Lung (tissue), 16 donors: Measurements from ENCODE around the gene ESPNL. TPM values are rescaled to one million over a fixed set of nuclear protein-coding genes. Genes with fewer than 3 reads are reported as not detected.
"Not testable (repeated sequence)": the region's sequence is repeated elsewhere in the genome, so short reads cannot be mapped to it uniquely, and the experiment has no call there.

Experiments used
- ATAC-seq: fragments of 200-7000 bp; cut with Tn5 transposase; one replicate; pipeline ENCODE4 v1.9.1; 2020; ENCODE audit warnings: moderate number of reproducible peaks; ENCODE audit not compliant: insufficient read depth, low FRiP score
- DNase-seq, 3 donors: peaks; one replicate each; pipeline ENCODE4 v3.0.0-alpha.2; 2013 to 2017
- H3K27ac ChIP-seq, 2 donors: one replicate each; pipeline ENCODE4 v1.5.1; 2013; ENCODE audit warnings: mild to moderate bottlenecking in 2 of 2, moderate library complexity in 2 of 2, control low read depth in 1 of 2, inconsistent platforms in 1 of 2, low read depth in 1 of 2, low read length in 1 of 2
- H3K27me3 ChIP-seq, 3 donors: one replicate each; pipeline ENCODE4 v1.5.1; 2013; ENCODE audit warnings: low read length in 2 of 3; ENCODE audit not compliant: control insufficient read depth in 3 of 3, insufficient read depth in 3 of 3
- H3K36me3 ChIP-seq, 4 donors: one replicate each; pipeline ENCODE4 v1.5.1; 2013; ENCODE audit warnings: low read length in 4 of 4, mild to moderate bottlenecking in 1 of 4, moderate library complexity in 1 of 4; ENCODE audit not compliant: control insufficient read depth in 4 of 4, insufficient read depth in 4 of 4
- H3K4me1 ChIP-seq, 5 donors: one replicate each; pipeline ENCODE4 v1.5.1; 2013; ENCODE audit warnings: low read length in 5 of 5, mild to moderate bottlenecking in 2 of 5, moderate library complexity in 1 of 5; ENCODE audit not compliant: control insufficient read depth in 5 of 5, insufficient read depth in 5 of 5
- H3K4me3 ChIP-seq: one replicate; pipeline ENCODE4 v1.5.1; 2013; ENCODE audit warnings: mild to moderate bottlenecking, control low read depth, moderate library complexity
- H3K9ac ChIP-seq, 2 donors: one replicate each; pipeline ENCODE4 v1.5.1; 2013; ENCODE audit warnings: low read length in 2 of 2, control low read depth in 1 of 2; ENCODE audit not compliant: insufficient read depth in 1 of 2
- H3K9me3 ChIP-seq, 4 donors: one replicate each; pipeline ENCODE4 v1.5.1; 2013; ENCODE audit warnings: low read length in 3 of 4, mild to moderate bottlenecking in 1 of 4, moderate library complexity in 1 of 4; ENCODE audit not compliant: control insufficient read depth in 4 of 4, insufficient read depth in 3 of 4
- WGBS, 2 donors: extraction: QIAGEN DNeasy Blood & Tissue Kit; methylation state at CpG; one replicate each; pipeline ENCODE4 v1.1.7; 2013; 5-methylcytosine and 5-hydroxymethylcytosine counted together
- long read RNA-seq, 5 donors: transcript quantifications; one replicate each; lab custom pipeline, GENCODE V29; 2026
- polyA plus RNA-seq, 2 donors: library from polyadenylated mRNA; stranded (reverse); fragments of 200-250 nt; gene quantifications; one replicate each; pipeline ENCODE4 v1.2.1, GENCODE V29; 2013
- total RNA-seq, 2 donors: library from RNA; depleted of rRNA in 1 of 2; stranded (reverse); fragments of >200 nt in 1 of 2; gene quantifications; one replicate each; pipeline ENCODE4 v1.2.1, GENCODE V29; 2014 to 2021
- TF ChIP-seq, protein P1 (sequence below): IDR thresholded peaks from 2 replicates; pipeline ENCODE4 v1.5.1; 2012; ENCODE audit warnings: mild to moderate bottlenecking; ENCODE audit errors: control extremely low read depth, extremely low read depth
- donor health status: control.
- donor health status: control.
- donor health status: Bipolar disorder and iron deficiency.
- donor health status: healthy.
- donor health status: DM: yes; HTN: yes; CAD: no.

The ESPNL gene, protein sequence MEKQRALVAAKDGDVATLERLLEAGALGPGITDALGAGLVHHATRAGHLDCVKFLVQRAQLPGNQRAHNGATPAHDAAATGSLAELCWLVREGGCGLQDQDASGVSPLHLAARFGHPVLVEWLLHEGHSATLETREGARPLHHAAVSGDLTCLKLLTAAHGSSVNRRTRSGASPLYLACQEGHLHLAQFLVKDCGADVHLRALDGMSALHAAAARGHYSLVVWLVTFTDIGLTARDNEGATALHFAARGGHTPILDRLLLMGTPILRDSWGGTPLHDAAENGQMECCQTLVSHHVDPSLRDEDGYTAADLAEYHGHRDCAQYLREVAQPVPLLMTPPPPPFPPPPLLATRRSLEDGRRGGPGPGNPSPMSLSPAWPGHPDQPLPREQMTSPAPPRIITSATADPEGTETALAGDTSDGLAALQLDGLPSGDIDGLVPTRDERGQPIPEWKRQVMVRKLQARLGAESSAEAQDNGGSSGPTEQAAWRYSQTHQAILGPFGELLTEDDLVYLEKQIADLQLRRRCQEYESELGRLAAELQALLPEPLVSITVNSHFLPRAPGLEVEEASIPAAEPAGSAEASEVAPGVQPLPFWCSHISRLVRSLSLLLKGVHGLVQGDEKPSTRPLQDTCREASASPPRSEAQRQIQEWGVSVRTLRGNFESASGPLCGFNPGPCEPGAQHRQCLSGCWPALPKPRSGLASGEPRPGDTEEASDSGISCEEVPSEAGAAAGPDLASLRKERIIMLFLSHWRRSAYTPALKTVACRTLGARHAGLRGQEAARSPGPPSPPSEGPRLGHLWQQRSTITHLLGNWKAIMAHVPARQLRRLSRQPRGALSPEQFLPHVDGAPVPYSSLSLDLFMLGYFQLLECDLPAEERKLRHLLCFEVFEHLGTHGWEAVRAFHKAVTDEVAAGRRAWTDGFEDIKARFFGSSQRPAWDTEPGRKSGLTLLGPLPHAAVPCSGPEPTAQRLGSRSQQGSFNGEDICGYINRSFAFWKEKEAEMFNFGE
- total RNA-seq, result 1 to 10 TPM; 2.1 to 3.0 TPM
- under 1 TPM; 0.07 to 0.20 TPM for polyA plus RNA-seq
- long read RNA-seq, donor 1, partial matches to known transcripts, result 0 of 1 reads
- long read RNA-seq, donor 1, other reads (novel, unspliced or antisense), result 0 of 1 reads
- long read RNA-seq, donor 2, result 0 reads
- long read RNA-seq, donor 3, result 0 reads
- long read RNA-seq, donor 4, result 0 reads
- long read RNA-seq, donor 5, result 0 reads

DNA sequence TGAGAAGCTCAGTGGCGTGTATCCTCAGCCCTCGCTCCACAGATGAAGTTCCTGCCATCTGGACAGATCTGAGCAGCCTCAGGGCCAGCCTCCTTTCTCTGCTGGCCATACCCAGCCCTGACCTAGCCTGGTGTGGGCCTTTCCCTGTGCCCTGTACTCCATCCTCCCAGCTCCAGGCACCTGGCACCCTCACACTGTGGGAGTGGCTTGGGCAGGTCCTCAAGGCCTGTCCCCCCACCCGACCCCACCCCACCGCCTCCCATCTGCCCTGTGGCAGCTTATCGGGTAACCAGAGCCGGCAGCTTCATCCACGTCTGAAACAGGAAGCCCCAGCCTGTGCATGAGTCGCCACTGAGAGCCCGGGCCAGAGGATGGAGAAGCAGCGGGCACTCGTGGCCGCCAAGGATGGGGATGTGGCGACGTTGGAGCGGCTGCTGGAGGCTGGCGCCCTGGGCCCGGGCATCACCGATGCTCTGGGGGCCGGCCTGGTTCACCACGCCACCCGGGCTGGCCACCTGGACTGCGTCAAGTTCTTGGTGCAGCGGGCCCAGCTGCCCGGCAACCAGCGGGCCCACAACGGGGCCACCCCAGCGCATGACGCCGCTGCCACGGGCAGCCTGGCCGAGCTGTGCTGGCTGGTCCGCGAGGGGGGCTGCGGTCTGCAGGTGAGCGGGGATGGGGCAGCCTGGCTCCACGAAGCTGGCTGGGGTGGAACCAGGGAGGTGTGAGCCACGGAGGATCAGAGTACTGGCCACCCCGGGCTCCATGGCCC is at the start of gene ESPNL:
Gene ESPNL, plus strand, starts transcription at position 292 of the 772 bp plus-strand sequence. Its CDS starts 80 bp downstream, at position 372.
- peaks cover 0 to 3% (median 0%) of the 10 kb centered on the region in 5 donors for H3K4me1 ChIP-seq
- H3K36me3 ChIP-seq, result no peaks in the 10 kb centered on the region
- H3K27me3 ChIP-seq, result no peaks in the 10 kb centered on the region
- ATAC-seq (no peak), DNase-seq (no peak)
- H3K9ac ChIP-seq, result no peak within 1 kb of the TSS
- TF ChIP-seq, protein P1, sequence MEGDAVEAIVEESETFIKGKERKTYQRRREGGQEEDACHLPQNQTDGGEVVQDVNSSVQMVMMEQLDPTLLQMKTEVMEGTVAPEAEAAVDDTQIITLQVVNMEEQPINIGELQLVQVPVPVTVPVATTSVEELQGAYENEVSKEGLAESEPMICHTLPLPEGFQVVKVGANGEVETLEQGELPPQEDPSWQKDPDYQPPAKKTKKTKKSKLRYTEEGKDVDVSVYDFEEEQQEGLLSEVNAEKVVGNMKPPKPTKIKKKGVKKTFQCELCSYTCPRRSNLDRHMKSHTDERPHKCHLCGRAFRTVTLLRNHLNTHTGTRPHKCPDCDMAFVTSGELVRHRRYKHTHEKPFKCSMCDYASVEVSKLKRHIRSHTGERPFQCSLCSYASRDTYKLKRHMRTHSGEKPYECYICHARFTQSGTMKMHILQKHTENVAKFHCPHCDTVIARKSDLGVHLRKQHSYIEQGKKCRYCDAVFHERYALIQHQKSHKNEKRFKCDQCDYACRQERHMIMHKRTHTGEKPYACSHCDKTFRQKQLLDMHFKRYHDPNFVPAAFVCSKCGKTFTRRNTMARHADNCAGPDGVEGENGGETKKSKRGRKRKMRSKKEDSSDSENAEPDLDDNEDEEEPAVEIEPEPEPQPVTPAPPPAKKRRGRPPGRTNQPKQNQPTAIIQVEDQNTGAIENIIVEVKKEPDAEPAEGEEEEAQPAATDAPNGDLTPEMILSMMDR, result no peak
- H3K27ac ChIP-seq, result no peak within 1 kb of the TSS
- H3K4me3 ChIP-seq, result no peak within 1 kb of the TSS
- no peaks in the 10 kb centered on the region for H3K9me3 ChIP-seq
- WGBS, 2 donors, result 71 to 82% methylated on average over 38 of the region's 38 CpGs

DNA sequence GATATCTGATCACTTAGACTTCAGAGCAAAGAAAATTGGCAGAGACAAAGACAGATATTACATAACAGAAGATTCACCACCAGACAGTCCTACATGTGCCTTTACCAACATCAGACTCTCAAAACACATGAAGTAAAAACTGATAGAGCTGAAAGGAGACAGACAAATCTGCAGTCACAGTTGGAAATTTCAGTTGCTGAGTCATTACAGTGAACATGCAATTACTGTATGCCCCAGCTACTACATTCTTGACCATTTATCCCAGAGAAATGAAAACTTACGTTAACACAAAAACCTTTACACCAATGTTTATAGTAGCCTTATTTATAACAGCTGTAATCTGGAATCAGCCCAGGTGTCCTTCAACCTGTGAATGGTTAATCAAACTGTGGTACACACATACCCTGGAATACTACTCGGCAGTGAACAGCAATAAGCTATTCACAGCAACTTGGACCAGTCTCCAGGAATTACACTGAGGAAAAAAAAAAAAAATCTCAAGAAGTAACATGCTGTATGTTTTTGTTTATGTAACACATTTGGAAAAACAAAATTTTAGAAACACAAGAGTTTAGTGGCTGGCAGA is 46.9 kb upstream of the ESPNL start:
- DNase-seq (no peak), ATAC-seq (no peak)
- Histone ChIP-seq H3K4me3 (no peak overlapping the region), H3K27ac (no peak overlapping the region), H3K9ac (no peak overlapping the region), H3K27me3 (peaks cover 0 to 3% (median 3%) of the 10 kb centered on the region in 3 donors), H3K9me3 (peaks cover 0 to 2% (median 0%) of the 10 kb centered on the region in 4 donors), H3K4me1 (no peaks in the 10 kb centered on the region), H3K36me3 (no peaks in the 10 kb centered on the region)
- TF ChIP-seq, protein P1, result no peak
- 84 to 91% methylated on average over 2 of the region's 2 CpGs for WGBS, 2 donors

DNA sequence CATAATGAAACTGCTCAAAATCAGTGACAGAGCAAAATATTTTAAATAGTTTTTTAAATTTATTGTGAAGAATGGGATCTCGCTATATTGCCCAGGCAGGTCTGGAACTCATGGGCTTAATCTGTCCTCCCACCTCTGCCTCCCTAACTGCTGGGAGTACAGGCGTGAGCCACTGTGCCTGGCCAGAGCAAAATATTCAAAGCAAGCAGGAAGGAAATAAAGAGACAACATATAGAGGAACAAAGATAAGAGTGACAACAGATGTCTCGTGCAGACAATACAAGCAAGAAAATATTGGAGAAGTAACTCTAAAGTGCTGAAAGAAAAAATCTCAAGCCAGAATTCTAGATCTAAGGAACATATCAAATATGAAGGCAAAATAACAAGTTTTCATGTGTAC is 44.3 kb upstream of the ESPNL start:
- ATAC-seq, result no peak
- 48 to 63% methylated on average over 3 of the region's 3 CpGs for WGBS, 2 donors
- Histone ChIP-seq H3K36me3 (no peaks in the 10 kb centered on the region), H3K9me3 (no peaks in the 10 kb centered on the region), H3K4me1 (peaks cover 0 to 6% (median 3%) of the 10 kb centered on the region in 5 donors), H3K27ac (no peak overlapping the region), H3K27me3 (peaks cover 0 to 3% (median 3%) of the 10 kb centered on the region in 3 donors), H3K4me3 (no peak overlapping the region), H3K9ac (no peak overlapping the region)
- no peak for DNase-seq
- TF ChIP-seq, protein P1, result no peak

DNA sequence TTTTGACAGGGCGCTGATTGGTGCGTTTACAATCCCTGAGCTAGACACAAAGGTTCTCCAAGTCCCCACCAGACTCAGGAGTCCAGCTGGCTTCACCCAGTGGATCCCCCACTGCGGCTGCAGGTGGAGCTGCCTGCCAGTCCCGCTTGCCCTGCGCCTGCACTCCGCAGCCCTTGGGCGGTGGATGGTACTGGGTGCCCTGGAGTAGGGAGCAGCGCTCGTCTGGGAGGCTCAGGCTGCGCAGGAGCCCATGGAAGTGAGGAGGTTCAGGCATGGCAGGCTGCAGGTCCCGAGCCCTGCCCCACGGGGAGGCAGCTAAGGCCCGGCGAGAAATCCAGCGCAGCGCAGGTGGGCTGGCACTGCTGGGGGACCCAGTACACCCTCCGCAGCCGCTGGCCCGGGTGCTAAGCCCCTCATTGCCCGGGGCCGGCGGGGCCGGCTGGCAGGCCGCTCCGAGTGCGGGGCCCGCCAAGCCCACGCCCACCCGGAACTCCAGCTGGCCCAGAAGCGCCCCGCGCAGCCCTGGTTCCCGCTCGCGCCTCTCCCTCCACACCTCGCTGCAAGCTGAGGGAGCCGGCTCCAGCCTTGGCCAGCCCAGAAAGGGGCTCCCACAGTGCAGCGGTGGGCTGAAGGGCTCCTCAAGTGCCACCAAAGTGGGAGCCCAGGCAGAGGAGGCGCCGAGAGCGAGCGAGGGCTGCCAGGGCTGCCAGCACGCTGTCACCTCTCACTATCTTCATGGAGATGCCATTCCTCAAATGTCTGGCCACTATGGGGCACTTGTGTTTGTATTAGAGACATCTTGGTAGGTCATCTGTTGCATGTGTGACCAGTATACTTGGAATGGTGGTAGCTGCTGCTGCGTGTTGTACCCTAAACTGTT is 42.2 kb upstream of the ESPNL start:
- H3K4me1 ChIP-seq, result peaks cover 2 to 12% (median 6%) of the 10 kb centered on the region in 5 donors
- 94 to 96% methylated on average over 40 to 44 of the region's 44 CpGs for WGBS, 2 donors
- not testable (repeated sequence) for H3K9ac ChIP-seq, H3K4me3 ChIP-seq, DNase-seq, H3K27ac ChIP-seq, ATAC-seq, H3K36me3 ChIP-seq, H3K9me3 ChIP-seq, H3K27me3 ChIP-seq
